ENCODE results near the gene OPTC.

OPTC gene

GRCh38 chr1:203521074-203521794, 27.3 kb downstream of the OPTC start:
- DNase-seq (ENCODE audit: insufficient read length) (no peak), FAIRE-seq (no peak)
- TF ChIP-seq POLR2AphosphoS5 (IDR thresholded peaks at IDR 0.05; ENCODE audit: low read depth, low read length) (no peak), POLR2A (IDR thresholded peaks at IDR 0.05; ENCODE audit: low read depth, low read length) (no peak), TAF1 (IDR thresholded peaks at IDR 0.05; ENCODE audit: borderline replicate concordance, low read depth, low read length) (no peak)

- DNase-seq (ENCODE audit: insufficient read length) (no peak), FAIRE-seq (no peak)
- TF ChIP-seq POLR2A (IDR thresholded peaks at IDR 0.05; ENCODE audit: low read depth, low read length) (no peak), POLR2AphosphoS5 (IDR thresholded peaks at IDR 0.05; ENCODE audit: low read depth, low read length) (no peak), TAF1 (IDR thresholded peaks at IDR 0.05; ENCODE audit: borderline replicate concordance, low read depth, low read length) (no peak)
Measured at GRCh38 chr1:203521812-203522211, 27.9 kb downstream of the OPTC start.

GRCh38 chr1:203522237-203522636, 28.3 kb downstream of the OPTC start:
- DNase-seq (ENCODE audit: insufficient read length) (no peak), FAIRE-seq (no peak)
- TF ChIP-seq POLR2A (IDR thresholded peaks at IDR 0.05; ENCODE audit: low read depth, low read length) (no peak), TAF1 (IDR thresholded peaks at IDR 0.05; ENCODE audit: borderline replicate concordance, low read depth, low read length) (no peak)

GRCh38 chr1:203523667-203524066, 29.7 kb downstream of the OPTC start:
- TF ChIP-seq POLR2AphosphoS5 (IDR thresholded peaks at IDR 0.05; ENCODE audit: low read depth, low read length) (no peak), POLR2A (IDR thresholded peaks at IDR 0.05; ENCODE audit: low read depth, low read length) (no peak), TAF1 (IDR thresholded peaks at IDR 0.05; ENCODE audit: borderline replicate concordance, low read depth, low read length) (no peak)
- DNase-seq (ENCODE audit: insufficient read length) (no peak), FAIRE-seq (no peak)

- FAIRE-seq (no peak), DNase-seq (ENCODE audit: insufficient read length) (no peak)
- no peak for TF ChIP-seq TAF1 (IDR thresholded peaks at IDR 0.05; ENCODE audit: borderline replicate concordance, low read depth, low read length)
- TF ChIP-seq POLR2A (IDR thresholded peaks at IDR 0.05; ENCODE audit: low read depth, low read length), result no peak
- no peak for TF ChIP-seq POLR2AphosphoS5 (IDR thresholded peaks at IDR 0.05; ENCODE audit: low read depth, low read length)
Measured at GRCh38 chr1:203524152-203524551, 30.2 kb downstream of the OPTC start.

- TF ChIP-seq POLR2AphosphoS5 (IDR thresholded peaks at IDR 0.05; ENCODE audit: low read depth, low read length), result no peak
- no peak for TF ChIP-seq TAF1 (IDR thresholded peaks at IDR 0.05; ENCODE audit: borderline replicate concordance, low read depth, low read length)
- TF ChIP-seq POLR2A (IDR thresholded peaks at IDR 0.05; ENCODE audit: low read depth, low read length), result no peak
- DNase-seq (ENCODE audit: insufficient read length), result no peak
- no peak for FAIRE-seq
Measured at GRCh38 chr1:203524824-203525223, 30.9 kb downstream of the OPTC start.

GRCh38 chr1:203525685-203526084, 31.7 kb downstream of the OPTC start:
- DNase-seq (ENCODE audit: insufficient read length) (no peak), FAIRE-seq (no peak)
- TF ChIP-seq TAF1 (IDR thresholded peaks at IDR 0.05; ENCODE audit: borderline replicate concordance, low read depth, low read length), result no peak
- no peak for TF ChIP-seq POLR2A (IDR thresholded peaks at IDR 0.05; ENCODE audit: low read depth, low read length)
- TF ChIP-seq POLR2AphosphoS5 (IDR thresholded peaks at IDR 0.05; ENCODE audit: low read depth, low read length), result no peak

GRCh38 chr1:203526130-203526529, 32.2 kb downstream of the OPTC start:
- DNase-seq (ENCODE audit: insufficient read length), result no peak
- no peak for FAIRE-seq
- no peak for TF ChIP-seq POLR2AphosphoS5 (IDR thresholded peaks at IDR 0.05; ENCODE audit: low read depth, low read length)
- no peak for TF ChIP-seq POLR2A (IDR thresholded peaks at IDR 0.05; ENCODE audit: low read depth, low read length)
- no peak for TF ChIP-seq TAF1 (IDR thresholded peaks at IDR 0.05; ENCODE audit: borderline replicate concordance, low read depth, low read length)

- DNase-seq (ENCODE audit: insufficient read length) (no peak), FAIRE-seq (no peak)
- TF ChIP-seq TAF1 (IDR thresholded peaks at IDR 0.05; ENCODE audit: borderline replicate concordance, low read depth, low read length) (no peak), POLR2AphosphoS5 (IDR thresholded peaks at IDR 0.05; ENCODE audit: low read depth, low read length) (no peak), POLR2A (IDR thresholded peaks at IDR 0.05; ENCODE audit: low read depth, low read length) (no peak)
Measured at GRCh38 chr1:203526572-203526971, 32.6 kb downstream of the OPTC start.

- FAIRE-seq (peak; percentile 14), DNase-seq (ENCODE audit: insufficient read length) (no peak)
- TF ChIP-seq POLR2AphosphoS5 (IDR thresholded peaks at IDR 0.05; ENCODE audit: low read depth, low read length) (no peak), TAF1 (IDR thresholded peaks at IDR 0.05; ENCODE audit: borderline replicate concordance, low read depth, low read length) (no peak), POLR2A (IDR thresholded peaks at IDR 0.05; ENCODE audit: low read depth, low read length) (no peak)
Measured at GRCh38 chr1:203527013-203527412, 33.1 kb downstream of the OPTC start.

GRCh38 chr1:203528063-203528462, 34.1 kb downstream of the OPTC start:
- DNase-seq (ENCODE audit: insufficient read length) (no peak), FAIRE-seq (no peak)
- TF ChIP-seq POLR2A (IDR thresholded peaks at IDR 0.05; ENCODE audit: low read depth, low read length) (no peak), TAF1 (IDR thresholded peaks at IDR 0.05; ENCODE audit: borderline replicate concordance, low read depth, low read length) (no peak), POLR2AphosphoS5 (IDR thresholded peaks at IDR 0.05; ENCODE audit: low read depth, low read length) (no peak)

- FAIRE-seq (no peak), DNase-seq (ENCODE audit: insufficient read length) (no peak)
- TF ChIP-seq POLR2A (IDR thresholded peaks at IDR 0.05; ENCODE audit: low read depth, low read length), result no peak
- no peak for TF ChIP-seq TAF1 (IDR thresholded peaks at IDR 0.05; ENCODE audit: borderline replicate concordance, low read depth, low read length)
- no peak for TF ChIP-seq POLR2AphosphoS5 (IDR thresholded peaks at IDR 0.05; ENCODE audit: low read depth, low read length)
Measured at GRCh38 chr1:203528976-203529835, 35.3 kb downstream of the OPTC start.
